Right atrium auricular region (tissue), 2 donors: ENCODE measurements around the gene AGPAT4. TPM values are rescaled to one million over a fixed set of nuclear protein-coding genes. Genes with fewer than 3 reads are reported as not detected.
"Not testable (repeated sequence)": the region's sequence is repeated elsewhere in the genome, so short reads cannot be mapped to it uniquely, and the experiment has no call there.

Experiments used
- DNase-seq: peaks from one replicate; pipeline ENCODE4 v3.0.0-alpha.2; 2019; ENCODE audit warnings: low spot score
- H3K27ac ChIP-seq, 2 donors: fragments of 200-600 bp; sonication (generic); 1 replicate in 1 of 2; 2 replicates in 1 of 2; pipeline ENCODE4 v1.5.1; 2016 to 2019
- H3K27me3 ChIP-seq, 2 donors: fragments of 200-600 bp; sonication (generic); one replicate each; pipeline versions ENCODE4 v1.5.1 to v1.6.0; 2017 to 2019
- H3K36me3 ChIP-seq: fragments of 200-600 bp; sonication (generic); one replicate; pipeline ENCODE4 v1.5.1; 2016
- H3K4me1 ChIP-seq, 2 donors: fragments of 200-600 bp; sonication (generic); one replicate each; pipeline versions ENCODE4 v1.5.1 to v1.6.0; 2017 to 2019
- H3K4me3 ChIP-seq, 2 donors: fragments of 200-600 bp; sonication (generic); 1 replicate in 1 of 2; 2 replicates in 1 of 2; pipeline ENCODE4 v1.5.1; 2017 to 2019; ENCODE audit warnings: mild to moderate bottlenecking in 1 of 2, moderate library complexity in 1 of 2
- H3K9me3 ChIP-seq, 2 donors: fragments of 200-600 bp; sonication (generic); one replicate each; pipeline ENCODE4 v1.5.1; 2019
- CTCF ChIP-seq, 2 donors: fragments of 200-600 bp; sonication (generic); IDR thresholded peaks; one replicate each; pipeline ENCODE4 v1.5.1; 2019; ENCODE audit warnings: antibody characterized with exemption in 2 of 2
- total RNA-seq, 2 donors: library from RNA; depleted of rRNA; stranded (reverse); fragments of >200 nt; gene quantifications; one replicate each; pipeline ENCODE4 v1.1.0, GENCODE V29; 2016

Gene AGPAT4
- total RNA-seq, 2 donors from 2014 or later = 2.3 to 2.6 TPM

- Histone ChIP-seq H3K9me3 (peaks cover 0 to 5% of the 10 kb centered on the region in 2 donors), H3K4me3 (no peak overlapping the region), H3K27ac (no peak overlapping the region), H3K36me3 (no peaks in the 10 kb centered on the region), H3K27me3 (no peaks in the 10 kb centered on the region), H3K4me1 (no peaks in the 10 kb centered on the region)
- DNase-seq = no peak
- no peak for TF ChIP-seq CTCF (IDR thresholded peaks at IDR 0.05)
These were observed 85.1 kb downstream of the AGPAT4 start for GRCh38 chr6:161188547-161189465.

GRCh38 chr6:161186173-161186769 lies 87.6 kb downstream of the AGPAT4 start:
- no peak overlapping the region for H3K27ac ChIP-seq
- H3K9me3 ChIP-seq = no peaks in the 10 kb centered on the region
- no peaks in the 10 kb centered on the region for H3K27me3 ChIP-seq
- no peak for DNase-seq
- no peaks in the 10 kb centered on the region for H3K4me1 ChIP-seq
- no peak overlapping the region for H3K4me3 ChIP-seq
- no peaks in the 10 kb centered on the region for H3K36me3 ChIP-seq
- no peak for TF ChIP-seq CTCF (IDR thresholded peaks at IDR 0.05)

- no peaks in the 10 kb centered on the region for H3K27me3 ChIP-seq
- H3K27ac ChIP-seq = no peak overlapping the region
- DNase-seq = no peak
- no peak overlapping the region for H3K4me3 ChIP-seq
- no peak for TF ChIP-seq CTCF (IDR thresholded peaks at IDR 0.05)
- H3K36me3 ChIP-seq = no peaks in the 10 kb centered on the region
- H3K4me1 ChIP-seq = no peaks in the 10 kb centered on the region
- no peaks in the 10 kb centered on the region for H3K9me3 ChIP-seq
These were observed 92.7 kb downstream of the AGPAT4 start for GRCh38 chr6:161181121-161181520.

- H3K27me3 ChIP-seq, H3K4me1 ChIP-seq, H3K36me3 ChIP-seq, H3K27ac ChIP-seq, H3K9me3 ChIP-seq, H3K4me3 ChIP-seq: not testable (repeated sequence)
- DNase-seq = peak; percentile 5
These were observed 95.7 kb downstream of the AGPAT4 start for GRCh38 chr6:161178155-161178554.

- not testable (repeated sequence) for H3K4me3 ChIP-seq, H3K9me3 ChIP-seq, H3K36me3 ChIP-seq, H3K4me1 ChIP-seq, H3K27ac ChIP-seq, DNase-seq, H3K27me3 ChIP-seq
These were observed 97.4 kb downstream of the AGPAT4 start for GRCh38 chr6:161176428-161176827.

GRCh38 chr6:161172769-161173168 lies 101.1 kb downstream of the AGPAT4 start:
- H3K9me3 ChIP-seq, H3K4me1 ChIP-seq, H3K27me3 ChIP-seq, DNase-seq, H3K36me3 ChIP-seq, H3K4me3 ChIP-seq, H3K27ac ChIP-seq: not testable (repeated sequence)

GRCh38 chr6:161171207-161171606 lies 102.7 kb downstream of the AGPAT4 start:
- no peak for TF ChIP-seq CTCF (IDR thresholded peaks at IDR 0.05)
- H3K27me3 ChIP-seq = no peaks in the 10 kb centered on the region

More at GRCh38 chr6:161171207-161171606, 102.7 kb downstream of the AGPAT4 start:
- no peak overlapping the region for H3K4me3 ChIP-seq
- H3K9me3 ChIP-seq = no peaks in the 10 kb centered on the region
- no peak for DNase-seq
- no peak overlapping the region for H3K27ac ChIP-seq
- no peaks in the 10 kb centered on the region for H3K36me3 ChIP-seq
- H3K4me1 ChIP-seq = no peaks in the 10 kb centered on the region
